WTC11 (cell line): Measurements from ENCODE around the gene WIPF3. TPM values are rescaled to one million over a fixed set of nuclear protein-coding genes. Genes with fewer than 3 reads are reported as not detected.

Experiments
- ATAC-seq: fragments of 200-7000 bp; cut with Tn5 transposase; 2 replicates; pipeline ENCODE4 v1.10.0; 2021; ENCODE audit warnings: mild to moderate bottlenecking, moderate library complexity
- CTCF ChIA-PET: fragments of 300-600 bp; sonication (Branson Sonifier 250); formaldehyde crosslinking; loops from one replicate; lab custom pipeline; 2021; ENCODE audit warnings: antibody characterized with exemption; lab: Charles Lee
- POLR2A ChIA-PET: fragments of 350-600 bp; sonication (Branson Sonifier 250); formaldehyde crosslinking; loops from one replicate; lab custom pipeline; 2021; ENCODE audit warnings: antibody characterized with exemption; lab: Charles Lee
- DNase-seq: peaks from one replicate; pipeline ENCODE4 v3.0.0; 2021; ENCODE audit warnings: low spot score
- H3K27ac Mint-ChIP-seq: 2 replicates; pipeline ENCODE4 v1.8.0; 2021; ENCODE audit warnings: mixed read lengths
- H3K27me3 Mint-ChIP-seq: 2 replicates; pipeline ENCODE4 v1.8.0; 2021; ENCODE audit warnings: low read depth, mild to moderate bottlenecking, moderate library complexity, mixed read lengths
- H3K36me3 Mint-ChIP-seq: 2 replicates; pipeline ENCODE4 v1.8.0; 2021; ENCODE audit warnings: mixed read lengths
- H3K4me1 Mint-ChIP-seq: 2 replicates; pipeline ENCODE4 v1.8.0; 2022; ENCODE audit warnings: mixed read lengths
- H3K4me3 Mint-ChIP-seq: 2 replicates; pipeline ENCODE4 v1.8.0; 2021; ENCODE audit warnings: mild to moderate bottlenecking, moderate library complexity, mixed read lengths
- H3K9me3 Mint-ChIP-seq: 2 replicates; pipeline ENCODE4 v1.8.0; 2021; ENCODE audit warnings: mixed read lengths
- AFF4 ChIP-seq: sonication (generic); formaldehyde crosslinking; IDR thresholded peaks from 2 replicates; pipeline ENCODE4 v1.8.1; 2023; ENCODE audit warnings: mild to moderate bottlenecking, missing genetic modification reagents, borderline replicate concordance
- CBFB ChIP-seq: sonication (generic); formaldehyde crosslinking; IDR thresholded peaks from 2 replicates; pipeline ENCODE4 v1.8.1; 2022; ENCODE audit warnings: mild to moderate bottlenecking, low read depth, missing genetic modification reagents
- CDX4 ChIP-seq: fragments of 250-450 bp; sonication (Bioruptor Pico); IDR thresholded peaks from 2 replicates; pipeline ENCODE4 v1.9.0; 2021; ENCODE audit warnings: moderate library complexity, mild to moderate bottlenecking, inconsistent platforms, borderline replicate concordance
- ELF4 ChIP-seq: sonication (generic); formaldehyde crosslinking; IDR thresholded peaks from 2 replicates; pipeline ENCODE4 v1.8.1; 2022; ENCODE audit warnings: low read depth, mild to moderate bottlenecking, moderate library complexity, missing genetic modification reagents
- EMX1 ChIP-seq: fragments of 250-450 bp; sonication (Bioruptor Pico); IDR thresholded peaks from 2 replicates; pipeline ENCODE4 v1.8.0; 2021; ENCODE audit warnings: mild to moderate bottlenecking
- ETV6 ChIP-seq: sonication (generic); formaldehyde crosslinking; IDR thresholded peaks from 2 replicates; pipeline ENCODE4 v1.8.1; 2022; ENCODE audit warnings: mild to moderate bottlenecking, missing genetic modification reagents
- FOXJ3 ChIP-seq: sonication (generic); formaldehyde crosslinking; IDR thresholded peaks from 2 replicates; pipeline ENCODE4 v1.9.0; 2021; ENCODE audit warnings: missing genetic modification reagents, mild to moderate bottlenecking, borderline replicate concordance
- FOXP1 ChIP-seq: sonication (generic); formaldehyde crosslinking; IDR thresholded peaks from 2 replicates; pipeline ENCODE4 v1.8.0; 2022; ENCODE audit warnings: missing genetic modification reagents, mild to moderate bottlenecking, moderate library complexity, borderline replicate concordance
- GTF2I ChIP-seq: fragments of 250-450 bp; sonication (Bioruptor Pico); conservative IDR thresholded peaks from 2 replicates; pipeline ENCODE4 v1.4.0; 2021; ENCODE audit warnings: mild to moderate bottlenecking
- HMGA2 ChIP-seq: fragments of 250-450 bp; sonication (Bioruptor Pico); IDR thresholded peaks from 2 replicates; pipeline ENCODE4 v1.4.0; 2021; ENCODE audit warnings: mild to moderate bottlenecking, moderate library complexity
- KAT7 ChIP-seq: sonication (generic); formaldehyde crosslinking; IDR thresholded peaks from 2 replicates; pipeline ENCODE4 v1.8.1; 2023; ENCODE audit warnings: missing genetic modification reagents, mild to moderate bottlenecking, borderline replicate concordance
- NFATC4 ChIP-seq: fragments of 250-450 bp; sonication (Bioruptor Pico); IDR thresholded peaks from 2 replicates; pipeline ENCODE4 v1.9.0; 2021; ENCODE audit warnings: mild to moderate bottlenecking
- NFE2L1 ChIP-seq: sonication (generic); formaldehyde crosslinking; IDR thresholded peaks from 2 replicates; pipeline ENCODE4 v1.8.1; 2023; ENCODE audit warnings: missing genetic modification reagents
- OVOL2 ChIP-seq: fragments of 250-450 bp; sonication (Bioruptor Pico); IDR thresholded peaks from 2 replicates; pipeline ENCODE4 v1.9.0; 2021; ENCODE audit warnings: mild to moderate bottlenecking, borderline replicate concordance
- TEAD4 ChIP-seq: sonication (generic); formaldehyde crosslinking; IDR thresholded peaks from 2 replicates; pipeline ENCODE4 v1.8.0; 2022; ENCODE audit warnings: mild to moderate bottlenecking, missing genetic modification reagents
- ZNF219 ChIP-seq: sonication (generic); formaldehyde crosslinking; IDR thresholded peaks from 2 replicates; pipeline ENCODE4 v1.8.0; 2023; ENCODE audit warnings: missing genetic modification reagents, mild to moderate bottlenecking, borderline replicate concordance
- ZNF232 ChIP-seq: sonication (generic); formaldehyde crosslinking; IDR thresholded peaks from 2 replicates; pipeline ENCODE4 v1.8.0; 2022; ENCODE audit warnings: mild to moderate bottlenecking, missing genetic modification reagents
- ZNF263 ChIP-seq: sonication (generic); formaldehyde crosslinking; IDR thresholded peaks from 2 replicates; pipeline ENCODE4 v1.8.1; 2022; ENCODE audit warnings: low read depth, mild to moderate bottlenecking, moderate library complexity, missing genetic modification reagents
- ZNF423 ChIP-seq: fragments of 250-450 bp; sonication (Bioruptor Pico); IDR thresholded peaks from 2 replicates; pipeline ENCODE4 v2.1.2; 2022; ENCODE audit warnings: mild to moderate bottlenecking, moderate library complexity
- total RNA-seq: library from RNA; stranded (reverse); gene quantifications from 3 replicates; pipeline ENCODE4 v1.2.3, GENCODE V29; 2021
- TF ChIP-seq, protein P1 (sequence below): sonication (generic); formaldehyde crosslinking; IDR thresholded peaks from 2 replicates; pipeline ENCODE4 v1.8.1; 2023; ENCODE audit warnings: mild to moderate bottlenecking, missing genetic modification reagents
- TF ChIP-seq, protein P2 (sequence below): sonication (generic); formaldehyde crosslinking; IDR thresholded peaks from 2 replicates; pipeline ENCODE4 v1.8.1; 2022; ENCODE audit warnings: low read depth, mild to moderate bottlenecking, moderate library complexity, missing genetic modification reagents, borderline replicate concordance
- TF ChIP-seq, protein P3 (sequence below): sonication (generic); formaldehyde crosslinking; IDR thresholded peaks from 2 replicates; pipeline ENCODE4 v1.8.0; 2023; ENCODE audit warnings: missing genetic modification reagents

The WIPF3 gene
- total RNA-seq, 1 experiment from 2014 or later, result 9.9 TPM

DNA sequence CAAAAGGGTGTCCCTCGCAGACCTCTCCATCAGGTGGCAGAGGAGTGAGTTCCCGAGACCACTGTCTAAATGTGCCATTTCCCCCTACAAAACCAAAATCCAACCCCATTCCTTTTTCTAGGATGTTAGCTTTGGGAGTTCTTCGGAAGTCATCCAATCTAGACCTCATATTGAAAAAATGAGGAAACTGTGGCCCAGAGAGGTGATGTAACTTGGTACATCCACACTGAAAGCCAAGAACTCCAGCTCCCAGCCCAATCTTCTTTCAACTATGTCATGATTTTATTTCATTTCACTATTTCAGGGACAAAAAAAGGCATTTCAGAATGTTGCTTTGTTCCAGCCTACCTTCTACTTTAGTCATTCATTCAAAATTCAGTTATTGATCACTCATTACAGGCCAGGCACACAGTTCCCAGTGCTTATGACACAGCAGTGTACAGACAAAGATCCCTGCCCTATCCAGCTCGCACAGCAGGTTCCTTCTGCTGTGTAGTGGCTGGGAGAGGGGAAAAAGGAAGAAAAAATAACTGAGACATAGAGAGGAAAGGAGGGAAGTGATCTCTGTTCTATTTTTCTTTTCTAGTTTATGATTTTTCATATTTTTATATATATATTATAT, 147.5 kb downstream of the WIPF3 start:
- Mint-ChIP-seq H3K27me3 (no peaks in the 10 kb centered on the region), H3K4me3 (no peak overlapping the region), H3K4me1 (peaks cover 31% of the 10 kb centered on the region), H3K27ac (no peak overlapping the region), H3K9me3 (no peaks in the 10 kb centered on the region), H3K36me3 (peaks cover 43% of the 10 kb centered on the region)
- TF ChIP-seq CBFB (CRISPR knock-in tag) (no peak), GTF2I (CRISPR knock-in tag) (no peak), AFF4 (CRISPR knock-in tag) (no peak), ZNF219 (no peak), ZNF423 (no peak), CDX4 (CRISPR knock-in tag) (no peak), NFATC4 (CRISPR knock-in tag) (no peak), ELF4 (no peak), NFE2L1 (CRISPR knock-in tag) (no peak), TEAD4 (no peak), ZNF263 (no peak), FOXP1 (CRISPR knock-in tag) (no peak), ZNF232 (CRISPR knock-in tag) (no peak), KAT7 (CRISPR knock-in tag) (no peak)
- TF ChIP-seq, protein P1, sequence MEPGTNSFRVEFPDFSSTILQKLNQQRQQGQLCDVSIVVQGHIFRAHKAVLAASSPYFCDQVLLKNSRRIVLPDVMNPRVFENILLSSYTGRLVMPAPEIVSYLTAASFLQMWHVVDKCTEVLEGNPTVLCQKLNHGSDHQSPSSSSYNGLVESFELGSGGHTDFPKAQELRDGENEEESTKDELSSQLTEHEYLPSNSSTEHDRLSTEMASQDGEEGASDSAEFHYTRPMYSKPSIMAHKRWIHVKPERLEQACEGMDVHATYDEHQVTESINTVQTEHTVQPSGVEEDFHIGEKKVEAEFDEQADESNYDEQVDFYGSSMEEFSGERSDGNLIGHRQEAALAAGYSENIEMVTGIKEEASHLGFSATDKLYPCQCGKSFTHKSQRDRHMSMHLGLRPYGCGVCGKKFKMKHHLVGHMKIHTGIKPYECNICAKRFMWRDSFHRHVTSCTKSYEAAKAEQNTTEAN, result no peak
- DNase-seq (no peak), ATAC-seq (no peak)
- POLR2A ChIA-PET, result no interaction called here
- CTCF ChIA-PET, result interaction anchor here (1.4 to 2.8 kb wide), 2 partner anchors 108 kb away, joined by 6 to 10 read pairs; no protein-coding TSS in a partner anchor

- DNase-seq, result no peak
- TF ChIP-seq ETV6 (CRISPR knock-in tag) (no peak), OVOL2 (CRISPR knock-in tag) (no peak), EMX1 (CRISPR knock-in tag) (no peak), ELF4 (no peak), HMGA2 (no peak), FOXJ3 (CRISPR knock-in tag) (no peak), ZNF232 (CRISPR knock-in tag) (no peak)
- TF ChIP-seq, protein P2, sequence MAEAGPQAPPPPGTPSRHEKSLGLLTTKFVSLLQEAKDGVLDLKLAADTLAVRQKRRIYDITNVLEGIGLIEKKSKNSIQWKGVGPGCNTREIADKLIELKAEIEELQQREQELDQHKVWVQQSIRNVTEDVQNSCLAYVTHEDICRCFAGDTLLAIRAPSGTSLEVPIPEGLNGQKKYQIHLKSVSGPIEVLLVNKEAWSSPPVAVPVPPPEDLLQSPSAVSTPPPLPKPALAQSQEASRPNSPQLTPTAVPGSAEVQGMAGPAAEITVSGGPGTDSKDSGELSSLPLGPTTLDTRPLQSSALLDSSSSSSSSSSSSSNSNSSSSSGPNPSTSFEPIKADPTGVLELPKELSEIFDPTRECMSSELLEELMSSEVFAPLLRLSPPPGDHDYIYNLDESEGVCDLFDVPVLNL, result no peak
- TF ChIP-seq, protein P3, sequence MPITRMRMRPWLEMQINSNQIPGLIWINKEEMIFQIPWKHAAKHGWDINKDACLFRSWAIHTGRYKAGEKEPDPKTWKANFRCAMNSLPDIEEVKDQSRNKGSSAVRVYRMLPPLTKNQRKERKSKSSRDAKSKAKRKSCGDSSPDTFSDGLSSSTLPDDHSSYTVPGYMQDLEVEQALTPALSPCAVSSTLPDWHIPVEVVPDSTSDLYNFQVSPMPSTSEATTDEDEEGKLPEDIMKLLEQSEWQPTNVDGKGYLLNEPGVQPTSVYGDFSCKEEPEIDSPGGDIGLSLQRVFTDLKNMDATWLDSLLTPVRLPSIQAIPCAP (CRISPR knock-in tag), result no peak
- TF ChIP-seq, all 79 proteins: peak for 0
- ATAC-seq, result no peak
- no peaks in the 10 kb centered on the region for H3K9me3 Mint-ChIP-seq
- CTCF ChIA-PET, result interaction anchor here (1.0 to 2.8 kb wide), 2 partner anchors 107 to 366 kb away, joined by 3 to 10 read pairs; no protein-coding TSS in a partner anchor
- no peak overlapping the region; the same call in 1 of the 2 replicates for H3K27ac Mint-ChIP-seq
- POLR2A ChIA-PET, result no interaction called here
- peaks cover 36% of the 10 kb centered on the region for H3K4me1 Mint-ChIP-seq
- H3K4me3 Mint-ChIP-seq, result no peak overlapping the region
- peaks cover 46% of the 10 kb centered on the region for H3K36me3 Mint-ChIP-seq
- no peaks in the 10 kb centered on the region for H3K27me3 Mint-ChIP-seq
These were observed 148.9 kb downstream of the WIPF3 start for GRCh38 chr7:29955075-29955792.
